ENCODE measurements around the gene SPATA3.

DNA sequence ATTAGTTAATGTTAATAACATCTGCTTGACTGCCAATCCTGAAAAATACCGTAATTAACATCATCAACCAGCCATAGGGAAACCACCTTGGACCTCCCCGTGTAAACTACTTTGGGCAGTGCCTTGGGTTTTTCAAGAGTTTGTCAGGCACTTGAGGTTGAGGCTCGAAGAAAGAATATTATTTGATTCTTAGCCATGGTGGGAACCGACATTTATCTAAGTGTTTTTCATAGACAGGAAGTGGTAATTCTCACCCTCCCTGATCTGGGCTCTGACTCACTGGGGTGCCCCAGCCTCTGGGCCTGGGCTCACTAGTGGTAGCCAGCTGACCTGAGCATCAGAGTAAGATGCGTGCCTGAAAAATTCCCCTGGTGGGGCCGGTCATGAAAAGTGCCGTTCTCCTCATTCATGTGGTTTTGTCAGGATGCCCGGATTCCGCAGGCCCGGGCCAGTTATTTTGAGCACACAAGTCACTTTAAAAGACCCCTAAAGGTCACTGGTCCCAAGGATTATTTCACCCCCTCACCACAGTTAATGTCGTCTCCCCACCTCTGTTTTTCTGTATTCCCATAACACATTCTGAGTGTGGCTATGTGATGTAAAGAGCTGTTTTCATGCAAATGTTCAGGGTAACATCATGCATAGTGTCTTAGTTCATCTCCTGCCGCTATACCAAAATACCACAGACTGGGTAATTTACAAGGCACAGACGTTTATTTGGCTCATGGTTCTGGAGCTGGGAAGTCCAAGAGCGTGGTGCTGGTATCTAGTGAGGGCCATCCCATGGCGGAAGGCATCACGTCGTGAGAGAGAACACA is 21.6 kb upstream of the SPATA3 start:
- TF ChIP-seq, protein P1, sequence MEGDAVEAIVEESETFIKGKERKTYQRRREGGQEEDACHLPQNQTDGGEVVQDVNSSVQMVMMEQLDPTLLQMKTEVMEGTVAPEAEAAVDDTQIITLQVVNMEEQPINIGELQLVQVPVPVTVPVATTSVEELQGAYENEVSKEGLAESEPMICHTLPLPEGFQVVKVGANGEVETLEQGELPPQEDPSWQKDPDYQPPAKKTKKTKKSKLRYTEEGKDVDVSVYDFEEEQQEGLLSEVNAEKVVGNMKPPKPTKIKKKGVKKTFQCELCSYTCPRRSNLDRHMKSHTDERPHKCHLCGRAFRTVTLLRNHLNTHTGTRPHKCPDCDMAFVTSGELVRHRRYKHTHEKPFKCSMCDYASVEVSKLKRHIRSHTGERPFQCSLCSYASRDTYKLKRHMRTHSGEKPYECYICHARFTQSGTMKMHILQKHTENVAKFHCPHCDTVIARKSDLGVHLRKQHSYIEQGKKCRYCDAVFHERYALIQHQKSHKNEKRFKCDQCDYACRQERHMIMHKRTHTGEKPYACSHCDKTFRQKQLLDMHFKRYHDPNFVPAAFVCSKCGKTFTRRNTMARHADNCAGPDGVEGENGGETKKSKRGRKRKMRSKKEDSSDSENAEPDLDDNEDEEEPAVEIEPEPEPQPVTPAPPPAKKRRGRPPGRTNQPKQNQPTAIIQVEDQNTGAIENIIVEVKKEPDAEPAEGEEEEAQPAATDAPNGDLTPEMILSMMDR (IDR thresholded peaks at IDR 0.05; ENCODE audit: low read depth, low read length, poor library complexity, severe bottlenecking): no peak
- TF ChIP-seq EZH2phosphoT487 (IDR thresholded peaks at IDR 0.05; ENCODE audit: borderline replicate concordance, low read length): no peak

All from DOHH2 (cell line).